GM21786 (cell line): Measurements from ENCODE around the gene ANKRD13B.

Source experiments
- ATAC-seq: cut with Tn5 transposase; IDR thresholded peaks from one replicate; pipeline ENCODE4 v1.9.1; 2021; ENCODE audit not compliant: unreplicated experiment

Gene ANKRD13B

GRCh38 chr17:29568331-29569244, 24.3 kb upstream of the ANKRD13B start, which contains the start of gene TP53I13:
TP53I13 (plus strand) TSS chr17:29568701; CDS start chr17:29568759, 58 bp downstream.
- peak; percentile 37 for ATAC-seq

- no peak for ATAC-seq
Measured at GRCh38 chr17:29569245-29569950, 23.5 kb upstream of the ANKRD13B start.

- no peak for ATAC-seq
Measured at GRCh38 chr17:29570521-29570920, 22.4 kb upstream of the ANKRD13B start.

- ATAC-seq, result no peak
Measured at GRCh38 chr17:29571486-29571882, 21.4 kb upstream of the ANKRD13B start.

GRCh38 chr17:29571883-29572681, 20.9 kb upstream of the ANKRD13B start:
- no peak for ATAC-seq

GRCh38 chr17:29572691-29573557, 20.0 kb upstream of the ANKRD13B start:
- no peak for ATAC-seq

- ATAC-seq, result no peak
Measured at GRCh38 chr17:29573558-29573869, 19.4 kb upstream of the ANKRD13B start.

- no peak for ATAC-seq
Measured at GRCh38 chr17:29573871-29574731, 18.8 kb upstream of the ANKRD13B start.

GRCh38 chr17:29574732-29575510, 18.0 kb upstream of the ANKRD13B start:
- no peak for ATAC-seq

- ATAC-seq, result no peak
Measured at GRCh38 chr17:29575511-29576213, 17.3 kb upstream of the ANKRD13B start.

- no peak for ATAC-seq
Measured at GRCh38 chr17:29576214-29577000, 16.5 kb upstream of the ANKRD13B start.

GRCh38 chr17:29577001-29577370, 15.9 kb upstream of the ANKRD13B start:
- ATAC-seq, result no peak

GRCh38 chr17:29577385-29578211, 15.3 kb upstream of the ANKRD13B start:
- ATAC-seq, result no peak

- no peak for ATAC-seq
Measured at GRCh38 chr17:29578626-29579485, 14.1 kb upstream of the ANKRD13B start.
